Liver (tissue), 3 donors: ENCODE data around the gene APOL4.

Experiments
- EGR1 ChIP-seq, 2 donors: IDR thresholded peaks; 2 replicates each; pipeline ENCODE4 v1.6.1; 2016 to 2018; ENCODE audit warnings: antibody characterized with exemption in 2 of 2, low read depth in 2 of 2
- FOXA1 ChIP-seq: IDR thresholded peaks from 2 replicates; pipeline ENCODE4 v1.6.1; 2016; ENCODE audit warnings: antibody characterized with exemption
- HNF4A ChIP-seq, 2 donors: conservative IDR thresholded peaks; 2 replicates each; pipeline ENCODE4 v1.6.1; 2016; ENCODE audit warnings: antibody characterized with exemption in 2 of 2, mild to moderate bottlenecking in 2 of 2
- HNF4G ChIP-seq: IDR thresholded peaks from 2 replicates; pipeline ENCODE4 v1.6.1; 2016; ENCODE audit warnings: antibody characterized with exemption
- NR2F2 ChIP-seq: IDR thresholded peaks from 2 replicates; pipeline ENCODE4 v1.6.1; 2016; ENCODE audit warnings: antibody characterized with exemption
- RAD21 ChIP-seq, 2 donors: IDR thresholded peaks; 2 replicates each; pipeline ENCODE4 v1.6.1; 2016; ENCODE audit warnings: antibody characterized with exemption in 2 of 2, mild to moderate bottlenecking in 2 of 2
- REST ChIP-seq: IDR thresholded peaks from 2 replicates; pipeline ENCODE4 v1.6.1; 2016; ENCODE audit warnings: antibody characterized with exemption, mild to moderate bottlenecking
- RXRA ChIP-seq, 2 donors: IDR thresholded peaks; 2 replicates each; pipeline ENCODE4 v1.6.1; 2017 to 2018; ENCODE audit warnings: antibody characterized with exemption in 2 of 2, mild to moderate bottlenecking in 1 of 2
- SP1 ChIP-seq: IDR thresholded peaks from 2 replicates; pipeline ENCODE4 v1.6.1; 2018; ENCODE audit warnings: antibody characterized with exemption, mild to moderate bottlenecking
- TAF1 ChIP-seq: conservative IDR thresholded peaks from 2 replicates; pipeline ENCODE4 v1.6.1; 2016; ENCODE audit warnings: antibody characterized with exemption, mild to moderate bottlenecking
- TF ChIP-seq, protein P1 (sequence below): fragments of 150-350 bp; IDR thresholded peaks from 2 replicates; pipeline ENCODE4 v1.5.1; 2017; ENCODE audit warnings: improper control_type of control experiment, low read depth, low read length; ENCODE audit not compliant: missing input control
- TF ChIP-seq, protein P2 (sequence below): IDR thresholded peaks from 2 replicates; pipeline ENCODE4 v1.6.1; 2016; ENCODE audit warnings: antibody characterized with exemption
- TF ChIP-seq, protein P3 (sequence below): IDR thresholded peaks from 2 replicates; pipeline ENCODE4 v1.6.1; 2016; ENCODE audit warnings: antibody characterized with exemption
- TF ChIP-seq, protein P4 (sequence below): IDR thresholded peaks from 2 replicates; pipeline ENCODE4 v1.6.1; 2016; ENCODE audit warnings: antibody characterized with exemption
- donor health status: healthy.
- donor health status: healthy.

- TF ChIP-seq FOXA1 (no peak), RAD21 (IDR thresholded peaks at IDR 0.05) (no peak), TAF1 (no peak), SP1 (no peak), NR2F2 (no peak), REST (no peak), EGR1 (IDR thresholded peaks at IDR 0.05; ENCODE audit: low read depth in 2 of 2) (no peak), HNF4A (conservative IDR thresholded peaks at IDR 0.05) (no peak), RXRA (IDR thresholded peaks at IDR 0.05) (no peak), HNF4G (no peak)
- TF ChIP-seq, protein P1, sequence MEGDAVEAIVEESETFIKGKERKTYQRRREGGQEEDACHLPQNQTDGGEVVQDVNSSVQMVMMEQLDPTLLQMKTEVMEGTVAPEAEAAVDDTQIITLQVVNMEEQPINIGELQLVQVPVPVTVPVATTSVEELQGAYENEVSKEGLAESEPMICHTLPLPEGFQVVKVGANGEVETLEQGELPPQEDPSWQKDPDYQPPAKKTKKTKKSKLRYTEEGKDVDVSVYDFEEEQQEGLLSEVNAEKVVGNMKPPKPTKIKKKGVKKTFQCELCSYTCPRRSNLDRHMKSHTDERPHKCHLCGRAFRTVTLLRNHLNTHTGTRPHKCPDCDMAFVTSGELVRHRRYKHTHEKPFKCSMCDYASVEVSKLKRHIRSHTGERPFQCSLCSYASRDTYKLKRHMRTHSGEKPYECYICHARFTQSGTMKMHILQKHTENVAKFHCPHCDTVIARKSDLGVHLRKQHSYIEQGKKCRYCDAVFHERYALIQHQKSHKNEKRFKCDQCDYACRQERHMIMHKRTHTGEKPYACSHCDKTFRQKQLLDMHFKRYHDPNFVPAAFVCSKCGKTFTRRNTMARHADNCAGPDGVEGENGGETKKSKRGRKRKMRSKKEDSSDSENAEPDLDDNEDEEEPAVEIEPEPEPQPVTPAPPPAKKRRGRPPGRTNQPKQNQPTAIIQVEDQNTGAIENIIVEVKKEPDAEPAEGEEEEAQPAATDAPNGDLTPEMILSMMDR, result no peak
- TF ChIP-seq, protein P2, sequence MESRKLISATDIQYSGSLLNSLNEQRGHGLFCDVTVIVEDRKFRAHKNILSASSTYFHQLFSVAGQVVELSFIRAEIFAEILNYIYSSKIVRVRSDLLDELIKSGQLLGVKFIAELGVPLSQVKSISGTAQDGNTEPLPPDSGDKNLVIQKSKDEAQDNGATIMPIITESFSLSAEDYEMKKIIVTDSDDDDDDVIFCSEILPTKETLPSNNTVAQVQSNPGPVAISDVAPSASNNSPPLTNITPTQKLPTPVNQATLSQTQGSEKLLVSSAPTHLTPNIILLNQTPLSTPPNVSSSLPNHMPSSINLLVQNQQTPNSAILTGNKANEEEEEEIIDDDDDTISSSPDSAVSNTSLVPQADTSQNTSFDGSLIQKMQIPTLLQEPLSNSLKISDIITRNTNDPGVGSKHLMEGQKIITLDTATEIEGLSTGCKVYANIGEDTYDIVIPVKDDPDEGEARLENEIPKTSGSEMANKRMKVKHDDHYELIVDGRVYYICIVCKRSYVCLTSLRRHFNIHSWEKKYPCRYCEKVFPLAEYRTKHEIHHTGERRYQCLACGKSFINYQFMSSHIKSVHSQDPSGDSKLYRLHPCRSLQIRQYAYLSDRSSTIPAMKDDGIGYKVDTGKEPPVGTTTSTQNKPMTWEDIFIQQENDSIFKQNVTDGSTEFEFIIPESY, result no peak
- TF ChIP-seq, protein P3, sequence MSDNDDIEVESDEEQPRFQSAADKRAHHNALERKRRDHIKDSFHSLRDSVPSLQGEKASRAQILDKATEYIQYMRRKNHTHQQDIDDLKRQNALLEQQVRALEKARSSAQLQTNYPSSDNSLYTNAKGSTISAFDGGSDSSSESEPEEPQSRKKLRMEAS, result no peak
- TF ChIP-seq, protein P4, sequence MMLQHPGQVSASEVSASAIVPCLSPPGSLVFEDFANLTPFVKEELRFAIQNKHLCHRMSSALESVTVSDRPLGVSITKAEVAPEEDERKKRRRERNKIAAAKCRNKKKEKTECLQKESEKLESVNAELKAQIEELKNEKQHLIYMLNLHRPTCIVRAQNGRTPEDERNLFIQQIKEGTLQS, result no peak
These were observed 33.3 kb upstream of the APOL4 start for GRCh38 chr22:36234919-36235318.
